Measurements from ENCODE around the gene SGF29. TPM values are rescaled to one million over a fixed set of nuclear protein-coding genes. Genes with fewer than 3 reads are reported as not detected.

Gene SGF29
- total and polyA plus RNA-seq, 2 of the 8 experiments (the other 6 are each of a cell fraction or from before 2014, with no cell fraction given): 3.1 to 22.7 TPM

DNA sequence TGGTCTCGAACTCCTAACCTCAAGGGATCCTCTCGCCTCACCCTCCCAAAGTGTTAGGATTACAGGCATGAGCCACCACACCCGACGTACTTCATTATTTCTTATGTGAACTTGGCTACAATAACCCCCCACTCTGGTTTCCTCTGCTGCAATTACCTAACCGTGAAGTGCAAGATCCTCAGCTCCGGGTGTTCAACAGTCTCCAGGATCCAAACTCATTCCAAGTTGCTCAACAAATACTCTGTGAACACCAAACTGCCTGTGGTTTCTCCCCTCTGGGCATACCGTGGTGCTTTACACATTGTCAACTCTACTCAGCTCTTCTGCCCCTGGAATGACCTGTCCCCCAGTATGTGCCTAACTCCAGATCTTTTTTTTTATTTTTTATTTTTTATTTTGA, 62.9 kb downstream of the SGF29 start:
- CTCF ChIA-PET (ENCODE audit: partially characterized antibody): interaction anchor here (0.6 to 2.6 kb wide), 12 partner anchors 9 to 1539 kb away, joined by 3 to 7 read pairs (median 3); no protein-coding TSS in a partner anchor
- no peak overlapping the region for H2BK120ac ChIP-seq (replicated peaks; ENCODE audit: low read depth, low read length)
- H3K56ac ChIP-seq (replicated peaks; ENCODE audit: insufficient read length, low read depth, low read length): no peak overlapping the region

More for the DNA sequence above, 62.9 kb downstream of the SGF29 start:
- H3K4me3 ChIP-seq (ENCODE audit: extremely low read depth in 1 of 4, insufficient read depth in 2 of 4, low read depth in 3 of 4, low read length in 4 of 4): no peak overlapping the region
- no peaks in the 10 kb centered on the region for H3K36me3 ChIP-seq (ENCODE audit: control insufficient read depth in 2 of 4, insufficient read depth in 4 of 4, low read length in 3 of 4)
- no peak overlapping the region for H3K14ac ChIP-seq (ENCODE audit: insufficient read length)
- peak overlapping the region; percentile 40 for H4K91ac ChIP-seq (replicated peaks; ENCODE audit: insufficient read length, low read length)
- no peak overlapping the region for H4K5ac ChIP-seq (ENCODE audit: insufficient read length, low read depth, low read length)
- H3K27me3 ChIP-seq (replicated peaks in 1 of 4; ENCODE audit: control insufficient read depth in 3 of 4, extremely low read depth in 1 of 4, insufficient read depth in 3 of 4, low read length in 3 of 4): no peaks in the 10 kb centered on the region
- WGBS, 2 experiments (ENCODE audit: extremely low coverage in 1 of 2, insufficient coverage in 1 of 2, insufficient read length in 1 of 2, insufficient replicate concordance in 2 of 2, low coverage in 1 of 2, low lambda C conversion rate in 2 of 2, missing lambda C conversion rate in 1 of 2): 88% methylated on average over 7 of the region's 7 CpGs; no CpG with 5 or more reads in 1 of the 2 experiments
- no peak overlapping the region for H4K8ac ChIP-seq (ENCODE audit: extremely low read depth, insufficient read depth, low read length)
- no peak overlapping the region for H2BK12ac ChIP-seq (ENCODE audit: low read depth, low read length)
- no peak overlapping the region for H3K27ac ChIP-seq (ENCODE audit: low read depth, low read length)
- 0 out of 2 replicates have a peak overlapping the region, but pooled peaks have one; percentile 72 for H2BK15ac ChIP-seq (ENCODE audit: low read length)
- H3K23ac ChIP-seq (ENCODE audit: insufficient read length): no peak overlapping the region
- no peak overlapping the region for H2AFZ ChIP-seq (ENCODE audit: low read length)
- H3K79me2 ChIP-seq (ENCODE audit: control insufficient read depth in 1 of 2, insufficient read depth in 2 of 2, low read length in 2 of 2): no peaks in the 10 kb centered on the region
- no peaks in the 10 kb centered on the region for H3K9me3 ChIP-seq (ENCODE audit: insufficient read depth in 2 of 2, low read depth in 1 of 2, low read length in 1 of 2)
- H2AK5ac ChIP-seq (ENCODE audit: low read depth, low read length): no peak overlapping the region
- no peak for DNase-seq (ENCODE audit: low read depth in 1 of 2, low spot score in 2 of 2)
- peaks cover under 1 to 4% (median 2%) of the 10 kb centered on the region in 4 experiments; a peak in 4 of 7 replicates for H3K4me1 ChIP-seq (replicated peaks in 1 of 4; ENCODE audit: control insufficient read depth in 3 of 4, insufficient read depth in 4 of 4, low read length in 3 of 4)
- no peak overlapping the region for H3K18ac ChIP-seq (ENCODE audit: extremely low read depth, low read length)
- no peaks in the 10 kb centered on the region for H4K20me1 ChIP-seq (replicated peaks in 1 of 2; ENCODE audit: control insufficient read depth in 1 of 2, insufficient read depth in 2 of 2, low read length in 2 of 2)
- POLR2A ChIA-PET (ENCODE audit: partially characterized antibody): interaction anchor here (0.9 to 1.0 kb wide), 2 partner anchors 36 to 63 kb away, joined by 3 to 5 read pairs; partner anchors contain the start of gene SGF29
- H3K4me2 ChIP-seq (ENCODE audit: insufficient read depth in 1 of 2, low read depth in 2 of 2, low read length in 2 of 2): no peak overlapping the region
- H3K9ac ChIP-seq (replicated peaks in 1 of 4; ENCODE audit: extremely low read depth in 1 of 4, low read depth in 3 of 4, low read length in 3 of 4): no peak overlapping the region
- FAIRE-seq: no peak
- no peak overlapping the region for H2BK5ac ChIP-seq (ENCODE audit: low read depth, low read length)
- no peaks in the 10 kb centered on the region for H3K23me2 ChIP-seq (ENCODE audit: low read depth, low read length)
- H2BK20ac ChIP-seq (ENCODE audit: low read length): no peak overlapping the region
- no peaks in the 10 kb centered on the region for H3K79me1 ChIP-seq (ENCODE audit: low read depth, low read length)
- no peak overlapping the region for H3K4ac ChIP-seq (replicated peaks; ENCODE audit: insufficient read length, low read depth, low read length)
- TF ChIP-seq ASH2L (IDR thresholded peaks at IDR 0.05; ENCODE audit: low read length): no peak
- TF ChIP-seq NRF1 (IDR thresholded peaks at IDR 0.05; ENCODE audit: low read depth, low read length): no peak
- TF ChIP-seq EP300 (IDR thresholded peaks at IDR 0.05; ENCODE audit: borderline replicate concordance in 1 of 2, low read depth in 2 of 2, low read length in 2 of 2): no peak
- no peak for TF ChIP-seq TCF12 (IDR thresholded peaks at IDR 0.05; ENCODE audit: low read depth, low read length)
- TF ChIP-seq JUN (IDR thresholded peaks at IDR 0.05; ENCODE audit: low read depth, low read length): no peak
- no peak for TF ChIP-seq TEAD4 (IDR thresholded peaks at IDR 0.05; ENCODE audit: low read depth, low read length)
- no peak for TF ChIP-seq POLR2A (IDR thresholded peaks at IDR 0.05; ENCODE audit: control extremely low read depth in 1 of 2, low read depth in 2 of 2, low read length in 2 of 2)
- no peak for TF ChIP-seq EGR1 (IDR thresholded peaks at IDR 0.05; ENCODE audit: borderline replicate concordance, low read depth, low read length)
- TF ChIP-seq, protein P1, sequence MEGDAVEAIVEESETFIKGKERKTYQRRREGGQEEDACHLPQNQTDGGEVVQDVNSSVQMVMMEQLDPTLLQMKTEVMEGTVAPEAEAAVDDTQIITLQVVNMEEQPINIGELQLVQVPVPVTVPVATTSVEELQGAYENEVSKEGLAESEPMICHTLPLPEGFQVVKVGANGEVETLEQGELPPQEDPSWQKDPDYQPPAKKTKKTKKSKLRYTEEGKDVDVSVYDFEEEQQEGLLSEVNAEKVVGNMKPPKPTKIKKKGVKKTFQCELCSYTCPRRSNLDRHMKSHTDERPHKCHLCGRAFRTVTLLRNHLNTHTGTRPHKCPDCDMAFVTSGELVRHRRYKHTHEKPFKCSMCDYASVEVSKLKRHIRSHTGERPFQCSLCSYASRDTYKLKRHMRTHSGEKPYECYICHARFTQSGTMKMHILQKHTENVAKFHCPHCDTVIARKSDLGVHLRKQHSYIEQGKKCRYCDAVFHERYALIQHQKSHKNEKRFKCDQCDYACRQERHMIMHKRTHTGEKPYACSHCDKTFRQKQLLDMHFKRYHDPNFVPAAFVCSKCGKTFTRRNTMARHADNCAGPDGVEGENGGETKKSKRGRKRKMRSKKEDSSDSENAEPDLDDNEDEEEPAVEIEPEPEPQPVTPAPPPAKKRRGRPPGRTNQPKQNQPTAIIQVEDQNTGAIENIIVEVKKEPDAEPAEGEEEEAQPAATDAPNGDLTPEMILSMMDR (IDR thresholded peaks at IDR 0.05; ENCODE audit: control extremely low read depth in 1 of 3, insufficient read depth in 1 of 3, low read depth in 1 of 3, low read length in 3 of 3): no peak
- no peak for TF ChIP-seq RXRA (IDR thresholded peaks at IDR 0.05; ENCODE audit: insufficient read depth, low read depth, low read length)

Measured in H1 (cell line).